Prostate gland (tissue), 2 donors: Measurements from ENCODE around the gene PLPPR4. TPM values are rescaled to one million over a fixed set of nuclear protein-coding genes. Genes with fewer than 3 reads are reported as not detected.

ENCODE experiments used
- DNase-seq: peaks from one replicate; pipeline ENCODE4 v3.0.0-alpha.2; 2019; ENCODE audit warnings: low spot score
- H3K27ac ChIP-seq, 2 donors: fragments of 200-600 bp; sonication (generic); 2 replicates each; pipeline ENCODE4 v1.5.1; 2017 to 2019
- H3K27me3 ChIP-seq: fragments of 200-600 bp; sonication (generic); replicated peaks from 2 replicates; pipeline ENCODE4 v1.5.1; 2019; ENCODE audit not compliant: insufficient read depth
- H3K36me3 ChIP-seq, 2 donors: fragments of 200-600 bp; sonication (generic); 1 replicate in 1 of 2; 2 replicates in 1 of 2; pipeline versions ENCODE4 v1.5.1 to v1.8.1; 2017 to 2019
- H3K4me1 ChIP-seq: fragments of 200-600 bp; sonication (generic); replicated peaks from 2 replicates; pipeline ENCODE4 v1.5.1; 2019
- H3K4me3 ChIP-seq, 2 donors: fragments of 200-600 bp; sonication (generic); 2 replicates each; pipeline ENCODE4 v1.5.1; 2017 to 2019
- H3K9me3 ChIP-seq: fragments of 200-600 bp; sonication (generic); 2 replicates; pipeline ENCODE4 v1.5.1; 2017
- CTCF ChIP-seq, 4 experiments: fragments of 200-600 bp in 2 of 4; fragments of 450-650 bp in 2 of 4; sonication (generic) in 2 of 4; IDR thresholded peaks; 1 replicate in 3 of 4; 2 replicates in 1 of 4; pipeline ENCODE4 v1.5.1; 2016 to 2019; ENCODE audit warnings: antibody characterized with exemption in 4 of 4, mild to moderate bottlenecking in 2 of 4, moderate library complexity in 2 of 4
- POLR2A ChIP-seq: fragments of 450-650 bp; IDR thresholded peaks from one replicate; pipeline ENCODE4 v1.6.1; 2016; ENCODE audit warnings: antibody characterized with exemption, mild to moderate bottlenecking
- POLR2AphosphoS5 ChIP-seq: sonication (generic); formaldehyde crosslinking; IDR thresholded peaks from one replicate; pipeline ENCODE4 v1.6.1; 2017; ENCODE audit warnings: antibody characterized with exemption
- whole genome bisulfite sequencing: methylation state at CpG from one replicate; pipeline ENCODE4 v1.1.5; 2018; 5-methylcytosine and 5-hydroxymethylcytosine counted together
- intact Hi-C: fragments of 100-400 bp; cut with DNase I; formaldehyde crosslinking; loops from one replicate; pipeline ENCODE4 v1.14.2; 2022
- total RNA-seq, 2 donors: library from RNA; depleted of rRNA; stranded (reverse); fragments of >200 nt; gene quantifications; one replicate each; pipeline ENCODE4 v1.1.0, GENCODE V29; 2016

PLPPR4 gene
- total RNA-seq, 2 donors from 2014 or later = 0.05 to 3.2 TPM

GRCh38 chr1:99352821-99353220, 88.5 kb downstream of the PLPPR4 start:
- no peaks in the 10 kb centered on the region for H3K27me3 ChIP-seq
- no peak overlapping the region for H3K4me3 ChIP-seq
- no peaks in the 10 kb centered on the region for H3K4me1 ChIP-seq
- intact Hi-C loops = no loop called here
- H3K36me3 ChIP-seq = no peaks in the 10 kb centered on the region
- DNase-seq = no peak
- WGBS = 87% methylated on average over 2 of the region's 2 CpGs
- H3K27ac ChIP-seq = no peak overlapping the region
- no peaks in the 10 kb centered on the region for H3K9me3 ChIP-seq
- no peak for TF ChIP-seq CTCF (IDR thresholded peaks at IDR 0.05)
- TF ChIP-seq POLR2AphosphoS5 = no peak
- TF ChIP-seq POLR2A = no peak

- intact Hi-C loops = no loop called here
- no peak overlapping the region for H3K4me3 ChIP-seq
- no peaks in the 10 kb centered on the region for H3K4me1 ChIP-seq
- H3K36me3 ChIP-seq = no peaks in the 10 kb centered on the region
- TF ChIP-seq CTCF (IDR thresholded peaks at IDR 0.05) (no peak), POLR2AphosphoS5 (no peak), POLR2A (no peak)
- no peak overlapping the region for H3K27ac ChIP-seq
- no peaks in the 10 kb centered on the region for H3K27me3 ChIP-seq
- no peaks in the 10 kb centered on the region for H3K9me3 ChIP-seq
- DNase-seq = no peak
These were observed 94.5 kb downstream of the PLPPR4 start for GRCh38 chr1:99358770-99359169.
